GM18867 (cell line): ENCODE measurements around the gene WWTR1.

Experiments
- ATAC-seq: cut with Tn5 transposase; IDR thresholded peaks from one replicate; pipeline ENCODE4 v1.9.1; 2021; ENCODE audit warnings: mild to moderate bottlenecking, moderate library complexity; ENCODE audit not compliant: unreplicated experiment

The WWTR1 gene

GRCh38 chr3:149572796-149573414 lies 84.9 kb downstream of the WWTR1 start:
- ATAC-seq = no peak

DNA sequence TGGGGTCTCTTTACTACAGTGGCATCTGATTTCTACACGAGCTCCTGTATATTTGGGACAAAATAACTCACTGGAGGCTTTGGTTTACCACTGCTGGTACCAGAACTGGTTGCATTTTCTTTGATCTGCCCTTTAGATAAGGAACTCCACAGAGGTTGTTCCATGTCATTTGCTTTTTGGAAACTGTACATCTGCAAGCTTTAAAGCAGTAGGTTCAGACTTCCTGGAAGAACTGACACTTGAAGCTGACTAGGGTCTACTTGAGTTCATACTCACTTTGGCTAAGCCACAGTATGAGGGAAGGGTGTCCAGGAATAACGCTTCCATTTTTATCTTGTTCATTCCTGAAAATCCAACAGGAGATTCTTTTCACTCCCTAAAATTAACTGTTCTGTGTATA lies 86.4 kb downstream of the WWTR1 start:
- ATAC-seq = no peak

- no peak for ATAC-seq
Observed at GRCh38 chr3:149570016-149570415, 87.8 kb downstream of the WWTR1 start.

DNA sequence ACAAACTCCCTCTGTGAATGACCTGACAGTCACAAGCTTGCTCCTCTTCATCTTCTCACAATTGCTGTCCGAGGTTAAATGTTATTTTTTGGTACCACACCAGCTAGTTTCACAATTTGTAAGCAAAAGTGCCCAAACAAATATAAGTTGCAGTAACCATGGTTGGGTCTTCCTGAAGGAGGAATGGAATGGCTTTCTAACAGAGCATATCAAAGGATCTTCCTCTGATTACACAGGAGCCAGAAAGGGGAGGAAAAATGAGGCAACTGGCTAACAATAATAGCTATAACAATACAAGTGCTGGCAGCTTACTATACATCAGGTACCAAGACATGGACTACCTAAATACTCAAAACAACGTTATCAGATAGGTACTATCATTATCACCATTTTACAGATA lies 90.4 kb downstream of the WWTR1 start:
- ATAC-seq = no peak

- no peak for ATAC-seq
Observed at GRCh38 chr3:149566292-149566975, 91.4 kb downstream of the WWTR1 start.

- no peak for ATAC-seq
Observed at GRCh38 chr3:149564079-149564478, 93.7 kb downstream of the WWTR1 start.

DNA sequence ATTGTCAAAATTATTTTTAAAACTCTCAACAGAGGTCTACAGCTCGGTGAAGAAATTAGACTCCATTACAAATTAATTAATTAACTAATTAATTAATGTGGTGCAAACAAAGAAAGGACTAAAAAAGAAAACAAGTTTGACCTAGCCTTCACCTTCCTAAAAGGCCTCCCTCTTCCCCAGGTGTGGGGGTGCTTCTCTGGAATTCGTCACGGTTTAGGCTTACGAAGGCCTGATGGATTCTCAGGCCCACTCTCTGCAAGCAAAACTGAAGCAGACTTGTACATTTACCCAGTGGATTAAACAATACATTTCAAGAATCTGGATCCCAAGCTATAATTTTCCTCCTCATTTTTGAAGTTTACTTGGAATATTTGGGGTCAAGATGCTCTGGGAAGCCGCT lies 94.7 kb downstream of the WWTR1 start:
- no peak for ATAC-seq

- no peak for ATAC-seq
Observed at GRCh38 chr3:149560617-149561016, 97.2 kb downstream of the WWTR1 start.

- no peak for ATAC-seq
Observed at GRCh38 chr3:149560001-149560400, 97.8 kb downstream of the WWTR1 start.

DNA sequence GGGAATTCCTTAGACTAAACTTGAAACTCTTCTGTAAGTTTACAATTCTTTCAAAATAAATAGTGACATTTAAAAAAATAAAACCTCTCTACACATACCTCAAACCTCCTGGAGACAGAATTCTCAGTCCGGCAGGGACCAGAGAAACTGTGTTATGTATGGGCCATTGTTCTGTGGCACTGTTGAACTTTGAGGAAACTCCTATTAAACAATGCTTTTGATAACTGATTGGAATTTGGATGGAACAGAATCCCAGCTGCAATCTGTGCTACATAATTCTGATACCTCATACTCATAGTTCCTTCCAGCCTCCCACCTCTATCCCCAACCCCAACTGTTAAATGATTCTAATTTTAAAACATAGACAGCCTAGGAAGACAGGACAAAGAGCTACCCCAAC lies 98.3 kb downstream of the WWTR1 start:
- ATAC-seq = no peak

DNA sequence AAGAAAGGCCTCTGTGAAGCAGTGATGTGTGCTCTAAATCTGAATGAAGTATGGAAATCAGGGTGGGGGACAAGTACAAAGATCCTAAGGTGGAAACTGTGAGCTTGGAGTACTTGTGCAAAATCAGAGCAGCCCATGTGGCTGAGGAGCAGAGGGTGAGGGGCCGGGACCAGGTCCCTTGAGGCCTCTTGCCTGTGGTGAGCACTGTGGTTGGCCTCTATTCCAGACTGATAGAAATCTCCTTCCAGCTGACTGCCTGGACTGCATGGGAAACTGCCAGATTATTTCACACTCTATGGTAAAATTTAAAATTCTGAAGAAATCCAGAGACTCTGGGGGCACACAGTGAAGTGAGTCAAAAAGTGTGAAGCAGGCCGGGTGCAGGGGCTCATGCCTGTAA lies 101.9 kb downstream of the WWTR1 start:
- no peak for ATAC-seq

GRCh38 chr3:149554826-149555225 lies 103.0 kb downstream of the WWTR1 start:
- no peak for ATAC-seq

GRCh38 chr3:149553781-149554451 lies 103.9 kb downstream of the WWTR1 start:
- no peak for ATAC-seq

- ATAC-seq = no peak
Observed at GRCh38 chr3:149552700-149553099, 105.1 kb downstream of the WWTR1 start.

DNA sequence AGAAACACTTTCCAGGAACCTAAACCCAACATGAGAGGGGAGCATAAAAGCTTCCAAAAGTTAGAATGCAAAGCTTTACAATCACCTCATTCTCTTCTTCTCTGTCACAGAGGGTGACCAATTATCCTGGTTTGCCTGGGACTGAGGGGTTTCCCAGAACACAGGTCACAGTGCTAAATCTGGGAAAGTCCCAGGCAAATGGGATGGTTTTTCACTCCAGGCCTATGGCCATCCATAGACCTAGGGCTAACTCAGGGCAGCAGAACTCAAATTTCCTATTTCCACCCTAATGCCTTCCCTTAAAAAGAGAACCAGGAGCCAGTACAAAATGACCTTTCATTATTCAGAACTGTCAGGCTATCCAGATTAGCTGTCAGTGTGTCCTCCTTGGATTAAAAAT lies 106.3 kb downstream of the WWTR1 start:
- ATAC-seq = no peak

GRCh38 chr3:149548669-149549065 lies 109.2 kb downstream of the WWTR1 start:
- ATAC-seq = no peak

DNA sequence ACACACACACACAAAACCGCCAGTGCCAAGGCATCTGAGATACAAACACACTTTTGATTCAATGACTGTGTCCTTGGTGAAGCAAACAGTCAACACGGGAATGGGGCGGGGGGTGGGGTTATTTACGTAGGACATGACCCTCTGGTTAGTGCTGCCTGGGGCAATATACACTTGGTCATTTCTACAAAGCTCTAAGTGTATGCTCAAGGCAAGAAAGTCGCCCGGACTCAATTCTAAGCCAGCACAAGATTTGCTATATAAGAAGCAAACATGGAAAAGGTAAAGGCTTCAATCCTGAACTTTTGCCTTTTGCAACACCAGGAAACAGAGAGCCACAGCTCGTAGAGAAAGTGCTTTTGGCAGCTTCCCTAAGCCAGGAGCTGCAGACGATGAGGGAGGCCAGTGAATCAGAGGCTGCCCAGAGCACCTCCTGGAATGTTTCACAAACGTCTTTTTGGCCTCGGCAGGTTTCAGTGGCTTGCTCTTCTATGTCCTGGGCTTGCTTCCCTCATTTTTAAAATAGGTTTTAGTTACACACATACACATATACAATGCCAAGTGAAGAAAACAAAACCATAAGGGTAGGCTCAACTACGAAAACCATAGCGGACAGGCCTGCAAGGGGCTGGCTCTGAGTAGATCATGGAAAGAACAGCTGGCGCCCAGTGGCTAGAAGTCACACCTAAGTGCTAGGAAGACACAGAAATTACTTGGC lies 109.7 kb downstream of the WWTR1 start:
- ATAC-seq = no peak

DNA sequence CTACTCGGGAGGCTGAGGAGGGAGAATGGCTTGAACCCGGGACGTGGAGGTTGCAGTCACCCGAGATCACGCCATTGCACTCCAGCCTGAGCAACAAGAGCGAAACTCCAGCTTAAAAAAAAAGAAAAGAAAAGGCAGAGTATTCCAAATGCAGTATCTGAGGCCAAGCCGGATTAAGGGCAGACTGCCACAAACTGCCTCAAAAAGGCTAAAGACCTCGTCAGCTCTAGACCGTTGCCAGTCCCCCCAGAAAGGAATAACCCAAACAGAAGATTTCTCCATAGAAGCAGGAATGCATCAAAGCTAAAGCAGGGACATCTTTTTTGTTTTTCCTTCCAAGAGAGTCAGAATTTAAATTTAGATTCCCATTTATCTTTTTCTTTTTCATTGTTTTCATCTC lies 110.4 kb downstream of the WWTR1 start:
- no peak for ATAC-seq

- no peak for ATAC-seq
Observed at GRCh38 chr3:149545049-149545448, 112.8 kb downstream of the WWTR1 start.

DNA sequence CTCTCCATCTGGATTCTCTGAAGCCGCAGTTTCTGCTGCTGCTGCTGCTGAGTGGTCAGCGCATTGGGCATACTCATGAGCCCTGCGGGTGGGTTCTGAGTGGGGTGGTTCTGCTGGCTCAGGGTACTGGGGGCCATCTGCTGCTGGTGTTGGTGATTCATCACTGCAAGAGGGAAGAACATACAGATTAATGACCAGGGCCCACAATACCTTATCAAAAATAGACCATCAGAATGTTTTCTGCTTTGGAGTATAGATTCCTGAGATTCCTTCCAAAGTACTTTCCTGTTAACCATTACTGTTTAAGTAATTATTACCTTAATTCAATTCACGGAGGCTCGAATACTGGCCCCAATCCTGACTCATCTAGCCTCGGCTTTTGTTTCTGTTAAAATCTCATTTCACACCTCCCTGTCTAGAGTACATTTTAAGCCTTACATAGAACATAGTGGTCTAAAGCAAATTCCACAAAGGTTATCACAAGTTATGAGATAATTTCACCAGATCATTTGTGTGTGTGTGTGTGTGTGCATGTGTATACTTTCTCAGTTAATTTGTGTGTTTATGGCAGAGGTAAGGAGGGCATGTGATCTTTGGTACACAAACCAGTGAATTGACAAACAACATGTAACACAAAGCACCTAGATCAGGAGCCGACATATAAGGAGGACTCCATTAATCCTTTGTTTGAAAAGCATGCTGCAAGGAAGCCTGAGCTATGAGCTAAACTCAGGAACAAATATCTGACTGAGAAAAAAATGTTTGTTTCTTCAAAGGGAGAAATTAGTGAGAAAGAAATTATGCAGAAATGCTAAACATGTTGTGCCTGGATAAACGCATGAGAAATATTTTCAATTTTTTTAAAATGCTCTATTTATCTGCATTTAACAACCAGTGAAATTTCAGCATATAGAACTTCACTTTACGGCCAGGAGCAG lies 115.2 kb downstream of the WWTR1 start:
- ATAC-seq = no peak

DNA sequence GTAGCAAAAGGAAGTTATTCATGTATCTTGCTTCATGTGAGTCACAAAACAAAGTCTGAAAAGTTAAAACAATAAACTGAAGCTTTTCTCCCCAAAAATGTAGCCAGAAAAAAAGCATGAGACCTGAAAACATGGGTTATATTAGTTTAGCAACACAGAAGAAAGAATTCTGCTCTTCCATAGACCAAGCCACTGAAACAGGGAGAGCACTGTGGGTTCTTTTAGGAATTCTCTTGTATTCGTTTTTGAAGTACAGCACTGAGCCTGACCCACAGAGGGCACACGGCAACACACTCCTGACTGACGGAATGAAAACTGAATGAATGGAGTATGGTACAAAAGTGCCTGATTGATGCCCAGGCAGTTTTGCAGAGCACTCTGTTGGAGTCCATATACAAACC lies 116.7 kb downstream of the WWTR1 start:
- no peak for ATAC-seq
